Common myeloid progenitor, CD34-positive (primary cell): ENCODE measurements around the gene INPP5B.
A peak's percentile ranks its signal among the peaks of the same experiment; 100 is the strongest.
"Not testable (repeated sequence)": the region's sequence is repeated elsewhere in the genome, so short reads cannot be mapped to it uniquely, and the experiment has no call there.

Experiments used
- CTCF ChIA-PET: fragments of 350-600 bp; sonication (Branson Sonifier 250); formaldehyde crosslinking; loops from one replicate; lab custom pipeline; 2021; ENCODE audit warnings: antibody characterized with exemption; lab: Charles Lee
- POLR2A ChIA-PET: fragments of 350-600 bp; sonication (Branson Sonifier 250); formaldehyde crosslinking; loops from one replicate; lab custom pipeline; 2021; ENCODE audit warnings: antibody characterized with exemption; lab: Charles Lee
- DNase-seq, 3 donors: peaks; one replicate each; pipeline versions ENCODE4 v3.0.0 to v3.0.0-alpha.2; 2013
- H3K27ac ChIP-seq, 2 experiments: 1 replicate in 1 of 2; 2 replicates in 1 of 2; pipeline ENCODE4 v1.7.0; 2013; ENCODE audit warnings: inconsistent platforms in 2 of 2, low read length in 2 of 2, mild to moderate bottlenecking in 2 of 2, low read depth in 1 of 2, moderate library complexity in 1 of 2; ENCODE audit not compliant: severe bottlenecking in 2 of 2, insufficient read depth in 1 of 2, poor library complexity in 1 of 2
- H3K27me3 ChIP-seq, 5 experiments: replicated peaks in 2 of 5; 1 replicate in 3 of 5; 2 replicates in 2 of 5; pipeline versions ENCODE4 v1.6.1 to v1.7.0; 2013; ENCODE audit warnings: low read length in 4 of 5, mild to moderate bottlenecking in 2 of 5, moderate library complexity in 2 of 5, inconsistent platforms in 1 of 5; ENCODE audit not compliant: insufficient read depth in 5 of 5, control insufficient read depth in 4 of 5
- H3K36me3 ChIP-seq, 4 experiments: 1 replicate in 2 of 4; 2 replicates in 2 of 4; pipeline versions ENCODE4 v1.6.1 to v1.7.0; 2013; ENCODE audit warnings: low read length in 3 of 4, control low read depth in 1 of 4, mild to moderate bottlenecking in 1 of 4; ENCODE audit not compliant: control insufficient read depth in 4 of 4, insufficient read depth in 4 of 4
- H3K4me1 ChIP-seq, 4 experiments: 1 replicate in 3 of 4; 2 replicates in 1 of 4; pipeline versions ENCODE4 v1.6.1 to v1.7.1; 2013; ENCODE audit warnings: low read length in 3 of 4, mild to moderate bottlenecking in 3 of 4, control low read depth in 1 of 4, inconsistent platforms in 1 of 4, moderate library complexity in 1 of 4; ENCODE audit not compliant: control insufficient read depth in 4 of 4, insufficient read depth in 4 of 4; ENCODE audit errors: control extremely low read depth in 1 of 4
- H3K4me3 ChIP-seq, 7 experiments: 1 replicate in 4 of 7; 2 replicates in 3 of 7; pipeline versions ENCODE4 v1.5.1 to v1.7.0; 2013; ENCODE audit warnings: mild to moderate bottlenecking in 7 of 7, low read length in 6 of 7, moderate library complexity in 6 of 7, inconsistent platforms in 2 of 7, low read depth in 2 of 7, control low read depth in 1 of 7; ENCODE audit not compliant: insufficient read depth in 4 of 7, control insufficient read depth in 1 of 7; ENCODE audit errors: extremely low read depth in 1 of 7
- H3K9me3 ChIP-seq, 5 experiments: 1 replicate in 4 of 5; 2 replicates in 1 of 5; pipeline versions ENCODE4 v1.6.1 to v1.7.1; 2013; ENCODE audit warnings: low read length in 4 of 5, mild to moderate bottlenecking in 2 of 5, inconsistent platforms in 1 of 5, low read depth in 1 of 5, moderate library complexity in 1 of 5; ENCODE audit not compliant: control insufficient read depth in 4 of 5, insufficient read depth in 2 of 5; ENCODE audit errors: control extremely low read depth in 1 of 5
- WGBS: methylation state at CpG from one replicate; pipeline ENCODE4 v1.1.5; 2013; ENCODE audit not compliant: insufficient coverage; 5-methylcytosine and 5-hydroxymethylcytosine counted together

The INPP5B gene

DNA sequence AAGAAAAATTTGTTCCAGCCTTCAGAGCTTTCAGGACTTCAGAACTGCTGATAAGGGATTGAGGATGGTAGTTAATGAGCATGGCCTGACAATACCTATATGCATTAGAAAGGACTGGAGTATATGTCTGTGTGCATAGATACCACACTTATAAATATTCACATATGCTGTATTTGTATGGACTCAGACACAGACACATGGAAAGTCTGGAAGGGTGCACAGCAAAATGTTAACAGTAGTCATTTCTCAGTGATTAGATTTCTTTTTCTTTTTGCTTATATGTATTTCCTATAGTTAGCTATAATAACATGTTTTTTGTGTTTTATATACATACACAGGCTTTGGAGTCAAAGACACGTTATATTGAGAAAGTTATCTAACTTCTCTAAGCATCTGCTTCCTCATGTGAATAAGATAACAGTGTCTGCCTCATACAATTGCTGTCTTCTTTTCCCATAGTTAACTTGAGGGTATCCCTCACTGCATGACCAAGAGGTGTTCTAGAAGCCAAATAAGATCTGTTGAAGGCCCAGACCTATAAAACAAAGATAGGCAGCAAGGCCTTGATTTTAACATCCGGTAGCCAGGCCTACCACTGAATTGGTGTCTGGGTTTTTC lies 31.3 kb downstream of the INPP5B start:
- H3K27me3 ChIP-seq = no peaks in the 10 kb centered on the region
- DNase-seq = peak; percentile 16 to 73 (median 54)
- POLR2A ChIA-PET = no interaction called here
- peaks cover 0 to 29% (median 12%) of the 10 kb centered on the region in 4 experiments for H3K4me1 ChIP-seq
- no peak overlapping the region for H3K4me3 ChIP-seq
- WGBS = 52% methylated on average over 2 of the region's 2 CpGs
- peak overlapping the region in 1 of 2 experiments; percentile 58 for H3K27ac ChIP-seq
- peaks cover 0 to 18% (median 12%) of the 10 kb centered on the region in 5 experiments for H3K9me3 ChIP-seq
- CTCF ChIA-PET = interaction anchor here (0.7 to 1.9 kb wide), 3 partner anchors 19 to 22 kb away, joined by 3 to 6 read pairs (median 6); no protein-coding TSS in a partner anchor
- H3K36me3 ChIP-seq = peaks cover 0 to 31% (median 13%) of the 10 kb centered on the region in 4 experiments

- no peak for DNase-seq
- ChIA-PET CTCF (interaction anchor here (0.7 to 1.9 kb wide), 3 partner anchors 19 to 23 kb away, joined by 3 to 6 read pairs (median 6); no protein-coding TSS in a partner anchor), POLR2A (no interaction called here)
- H3K27me3 ChIP-seq = no peaks in the 10 kb centered on the region
- H3K9me3 ChIP-seq = peaks cover 0 to 18% (median 12%) of the 10 kb centered on the region in 5 experiments
- peaks cover 0 to 25% (median 11%) of the 10 kb centered on the region in 4 experiments for H3K4me1 ChIP-seq
- no peak overlapping the region for H3K4me3 ChIP-seq
- H3K36me3 ChIP-seq = peaks cover 2 to 31% (median 15%) of the 10 kb centered on the region in 4 experiments
- H3K27ac ChIP-seq = no peak overlapping the region
- WGBS = 100% methylated on average over 1 of the region's 4 CpGs
These were observed 32.0 kb downstream of the INPP5B start for GRCh38 chr1:37914719-37915475.

GRCh38 chr1:37911478-37911877 lies 35.4 kb downstream of the INPP5B start:
- H3K4me3 ChIP-seq = peak overlapping the region in 1 of 7 experiments; percentile 11
- WGBS = 100% methylated on average over 2 of the region's 3 CpGs
- ChIA-PET POLR2A (interaction anchor here (0.8 kb wide), 1 partner anchor 11 kb away, joined by 3 read pairs; no protein-coding TSS in a partner anchor), CTCF (interaction anchor here (1.1 to 1.7 kb wide), 3 partner anchors 9 to 20 kb away, joined by 3 to 6 read pairs (median 3); no protein-coding TSS in a partner anchor)
- peaks cover 4 to 46% (median 15%) of the 10 kb centered on the region in 4 experiments for H3K36me3 ChIP-seq
- DNase-seq, H3K27ac ChIP-seq, H3K27me3 ChIP-seq: not testable (repeated sequence)
- peaks cover 0 to 10% (median 1%) of the 10 kb centered on the region in 4 experiments for H3K4me1 ChIP-seq
- H3K9me3 ChIP-seq = peaks cover 1 to 38% (median 20%) of the 10 kb centered on the region in 5 experiments

GRCh38 chr1:37910886-37911285 lies 36.0 kb downstream of the INPP5B start:
- peaks cover 1 to 43% (median 22%) of the 10 kb centered on the region in 5 experiments for H3K9me3 ChIP-seq
- not testable (repeated sequence) for H3K27me3 ChIP-seq, H3K27ac ChIP-seq, H3K4me3 ChIP-seq, H3K4me1 ChIP-seq, DNase-seq
- ChIA-PET CTCF (interaction anchor here (1.1 to 1.7 kb wide), 2 partner anchors 9 to 21 kb away, joined by 3 to 6 read pairs; no protein-coding TSS in a partner anchor), POLR2A (interaction anchor here (0.8 kb wide), 1 partner anchor 10 kb away, joined by 3 read pairs; no protein-coding TSS in a partner anchor)
- WGBS = 95% methylated on average over 8 of the region's 8 CpGs
- H3K36me3 ChIP-seq = peaks cover 4 to 50% (median 15%) of the 10 kb centered on the region in 4 experiments

DNA sequence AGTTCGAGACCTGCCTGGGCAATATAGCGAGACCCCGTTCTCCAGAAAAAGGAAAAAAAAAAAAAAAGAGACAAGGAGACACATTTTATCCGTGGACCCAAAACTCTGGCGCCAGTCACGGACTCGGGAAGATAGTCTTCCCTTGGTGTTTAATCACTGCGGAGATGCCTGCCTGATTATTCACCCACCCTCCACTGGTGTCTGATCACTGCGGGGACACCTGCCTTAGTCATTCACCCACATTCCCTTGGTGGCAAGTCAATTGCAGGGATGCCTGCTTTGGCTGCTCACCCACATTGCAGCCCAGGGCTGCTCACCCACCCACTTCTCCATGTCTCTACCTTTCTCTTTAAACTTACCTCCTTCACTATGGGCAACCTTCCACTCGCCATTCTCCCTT lies 38.3 kb downstream of the INPP5B start:
- H3K4me3 ChIP-seq, DNase-seq, H3K27ac ChIP-seq, H3K27me3 ChIP-seq, POLR2A ChIA-PET, H3K4me1 ChIP-seq: not testable (repeated sequence)
- 98% methylated on average over 7 of the region's 10 CpGs for WGBS
- CTCF ChIA-PET = interaction anchor here (0.7 kb wide), 1 partner anchor 235 kb away, joined by 3 read pairs; no protein-coding TSS in a partner anchor
- Histone ChIP-seq H3K9me3 (peaks cover 1 to 49% (median 23%) of the 10 kb centered on the region in 5 experiments), H3K36me3 (peaks cover 2 to 46% (median 14%) of the 10 kb centered on the region in 4 experiments)

GRCh38 chr1:37907416-37908125 lies 39.3 kb downstream of the INPP5B start:
- Histone ChIP-seq H3K9me3 (peaks cover 1 to 49% (median 23%) of the 10 kb centered on the region in 5 experiments), H3K36me3 (peaks cover 2 to 44% (median 12%) of the 10 kb centered on the region in 4 experiments)
- DNase-seq, H3K4me1 ChIP-seq, H3K27ac ChIP-seq, POLR2A ChIA-PET, H3K4me3 ChIP-seq, H3K27me3 ChIP-seq: not testable (repeated sequence)
- 100% methylated on average over 6 of the region's 6 CpGs for WGBS
- CTCF ChIA-PET = interaction anchor here (0.7 kb wide), 2 partner anchors 16 to 234 kb away, joined by 3 read pairs; no protein-coding TSS in a partner anchor
